BE2C (cell line): ENCODE measurements around the gene UVSSA.

Experiments used
- DNase-seq: peaks from one replicate; pipeline ENCODE4 v3.0.0-alpha.2; 2020
- H3K27me3 ChIP-seq: fragments of 250-450 bp; sonication (Bioruptor Pico); 2 replicates; pipeline ENCODE4 v1.5.1; 2020; ENCODE audit warnings: mild to moderate bottlenecking
- H3K36me3 ChIP-seq: fragments of 250-450 bp; sonication (Bioruptor Pico); 2 replicates; pipeline ENCODE4 v1.5.1; 2020; ENCODE audit warnings: mild to moderate bottlenecking
- H3K4me1 ChIP-seq: fragments of 250-450 bp; sonication (Bioruptor Pico); 2 replicates; pipeline ENCODE4 v1.5.1; 2020
- H3K4me3 ChIP-seq: 2 replicates; pipeline ENCODE4 v1.5.1; 2011; ENCODE audit warnings: low read depth, low read length
- H3K9me3 ChIP-seq: fragments of 250-450 bp; sonication (Bioruptor Pico); 2 replicates; pipeline ENCODE4 v1.5.1; 2020
- CTCF ChIP-seq: IDR thresholded peaks from 2 replicates; pipeline ENCODE4 v1.5.1; 2012; ENCODE audit warnings: mild to moderate bottlenecking, low read depth, low read length

Gene UVSSA

GRCh38 chr4:1325681-1326635 lies 21.1 kb upstream of the UVSSA start:
- H3K9me3 ChIP-seq: no peaks in the 10 kb centered on the region
- no peaks in the 10 kb centered on the region for H3K4me1 ChIP-seq
- H3K27me3 ChIP-seq: no peaks in the 10 kb centered on the region
- DNase-seq: no peak
- TF ChIP-seq CTCF: no peak
- H3K36me3 ChIP-seq: peaks cover 53% of the 10 kb centered on the region
- H3K4me3 ChIP-seq: no peak overlapping the region

- Histone ChIP-seq H3K9me3 (no peaks in the 10 kb centered on the region), H3K4me3 (no peak overlapping the region), H3K36me3 (peaks cover 58% of the 10 kb centered on the region), H3K27me3 (no peaks in the 10 kb centered on the region), H3K4me1 (no peaks in the 10 kb centered on the region)
- TF ChIP-seq CTCF: no peak
- no peak for DNase-seq
Measured at GRCh38 chr4:1326751-1327525, 20.1 kb upstream of the UVSSA start.

GRCh38 chr4:1327526-1328266 lies 19.3 kb upstream of the UVSSA start:
- Histone ChIP-seq H3K27me3 (no peaks in the 10 kb centered on the region), H3K4me1 (no peaks in the 10 kb centered on the region), H3K9me3 (no peaks in the 10 kb centered on the region), H3K4me3 (no peak overlapping the region), H3K36me3 (peaks cover 56% of the 10 kb centered on the region)
- DNase-seq: no peak
- TF ChIP-seq CTCF: no peak

GRCh38 chr4:1328267-1329155 lies 18.5 kb upstream of the UVSSA start:
- Histone ChIP-seq H3K27me3 (no peaks in the 10 kb centered on the region), H3K4me1 (no peaks in the 10 kb centered on the region), H3K4me3 (no peak overlapping the region), H3K9me3 (no peaks in the 10 kb centered on the region), H3K36me3 (peaks cover 55% of the 10 kb centered on the region)
- TF ChIP-seq CTCF: no peak
- no peak for DNase-seq

GRCh38 chr4:1329408-1330371 lies 17.3 kb upstream of the UVSSA start:
- Histone ChIP-seq H3K9me3 (no peaks in the 10 kb centered on the region), H3K4me1 (no peaks in the 10 kb centered on the region), H3K36me3 (peaks cover 58% of the 10 kb centered on the region), H3K27me3 (no peaks in the 10 kb centered on the region), H3K4me3 (no peak overlapping the region)
- no peak for TF ChIP-seq CTCF
- DNase-seq: no peak
